HAP-1 (cell line): Measurements from ENCODE around the gene CTIF.
A peak's percentile ranks its signal among the peaks of the same experiment; 100 is the strongest.
"Not testable (repeated sequence)": the region's sequence is repeated elsewhere in the genome, so short reads cannot be mapped to it uniquely, and the experiment has no call there.

ENCODE experiments used
- DNase-seq, 2 experiments: peaks; one replicate each; pipeline ENCODE4 v3.0.0-alpha.2; 2016 to 2020; ENCODE audit warnings: low spot score in 2 of 2
- H3K27me3 ChIP-seq: fragments of 250-450 bp; sonication (Bioruptor Pico); 2 replicates; pipeline ENCODE4 v1.5.1; 2020; ENCODE audit warnings: low read depth, mild to moderate bottlenecking, moderate library complexity
- H3K36me3 ChIP-seq: fragments of 250-450 bp; sonication (Bioruptor Pico); replicated peaks from 2 replicates; pipeline ENCODE4 v1.5.1; 2020; ENCODE audit warnings: mild to moderate bottlenecking
- H3K4me1 ChIP-seq: fragments of 250-450 bp; sonication (Bioruptor Pico); 2 replicates; pipeline ENCODE4 v1.5.1; 2020; ENCODE audit warnings: mild to moderate bottlenecking
- H3K4me3 ChIP-seq: fragments of 250-450 bp; sonication (Bioruptor Pico); 2 replicates; pipeline ENCODE4 v1.5.1; 2020; ENCODE audit warnings: mild to moderate bottlenecking, moderate library complexity
- H3K9me3 ChIP-seq: fragments of 250-450 bp; sonication (Bioruptor Pico); 2 replicates; pipeline ENCODE4 v1.5.1; 2020; ENCODE audit warnings: mild to moderate bottlenecking, moderate library complexity
- in situ Hi-C: fragments of 300-500 bp; cut with MboI; formaldehyde crosslinking; loops from 3 replicates; pipeline ENCODE4 v1.14.3; 2020; ENCODE audit warnings: low sequenced_read_pairs, inconsistent platforms, mixed read lengths

CTIF gene

DNA sequence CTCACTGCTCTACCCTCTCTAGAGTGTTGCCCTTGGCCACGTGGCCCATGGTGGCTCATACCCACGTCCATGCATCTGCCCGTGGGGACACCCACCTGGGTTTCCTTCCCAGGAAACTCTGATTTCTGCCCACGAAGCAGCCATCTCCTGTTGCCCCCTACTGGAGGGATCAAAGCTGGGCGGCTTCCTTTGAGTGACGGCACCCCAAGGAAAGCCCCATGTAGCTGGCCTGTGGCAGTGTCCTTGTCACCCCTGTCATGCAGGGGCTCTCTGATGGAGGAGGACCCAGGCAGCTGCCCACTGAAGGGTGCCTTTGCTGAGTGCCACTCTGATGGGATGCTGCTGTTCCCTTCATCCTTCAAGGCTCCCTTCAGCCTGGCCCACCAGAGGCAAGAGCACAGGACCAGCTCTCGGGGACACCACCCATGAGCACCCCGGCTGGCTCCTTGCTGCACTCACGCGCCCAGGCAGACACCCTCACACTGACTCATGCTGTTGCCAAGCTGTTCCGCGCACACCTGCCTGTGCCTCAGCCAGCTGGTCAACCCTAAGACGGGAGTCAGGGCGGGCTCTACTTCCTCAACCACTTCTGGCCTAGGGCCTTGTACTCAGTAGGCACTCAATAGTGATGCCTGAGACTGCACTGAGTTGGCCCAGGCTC lies 101.1 kb downstream of the CTIF start:
- peak in 1 of 2 experiments; percentile 27 for DNase-seq
- H3K9me3 ChIP-seq = no peaks in the 10 kb centered on the region; the same call in 1 of the 2 replicates
- H3K36me3 ChIP-seq = no peaks in the 10 kb centered on the region
- no peaks in the 10 kb centered on the region for H3K27me3 ChIP-seq
- in situ Hi-C loops = no loop called here
- no peak overlapping the region for H3K4me3 ChIP-seq
- H3K4me1 ChIP-seq = no peaks in the 10 kb centered on the region

DNA sequence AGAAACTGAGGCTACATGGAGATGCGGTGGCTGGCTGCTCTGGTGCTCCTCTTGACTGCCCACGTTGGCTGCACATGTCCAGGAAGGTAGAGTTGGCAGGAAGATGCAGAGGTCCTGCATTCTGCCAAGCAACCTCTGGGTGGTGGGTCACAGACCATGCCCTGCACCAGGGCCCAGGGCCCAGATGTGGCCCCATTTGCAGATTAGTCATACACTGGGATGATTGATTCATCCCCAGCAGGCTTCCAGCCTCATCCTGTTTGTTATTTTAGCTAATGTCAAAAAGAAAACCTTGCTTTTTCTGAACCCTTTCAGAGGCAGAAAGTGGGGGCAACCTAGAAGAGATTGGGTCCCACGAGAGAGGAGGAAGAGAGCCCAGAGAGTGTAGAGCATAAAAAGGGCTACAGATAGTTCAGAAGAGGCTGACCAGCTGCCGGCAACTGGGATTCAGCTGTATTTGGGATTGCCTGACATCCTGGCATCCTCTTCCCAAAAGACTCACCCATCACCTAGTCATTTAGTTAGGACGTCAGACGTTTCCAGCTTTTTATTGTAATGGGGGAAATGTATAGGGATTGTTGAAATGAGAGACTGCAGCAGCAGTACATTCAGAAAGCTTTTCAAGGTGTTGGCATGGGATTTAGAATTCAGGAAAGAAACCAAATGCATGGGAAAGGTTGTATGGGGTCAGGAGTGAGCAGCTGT lies 101.9 kb downstream of the CTIF start:
- Histone ChIP-seq H3K27me3 (no peaks in the 10 kb centered on the region), H3K36me3 (no peaks in the 10 kb centered on the region), H3K9me3 (no peaks in the 10 kb centered on the region; the same call in 1 of the 2 replicates), H3K4me3 (no peak overlapping the region), H3K4me1 (no peaks in the 10 kb centered on the region)
- in situ Hi-C loops = no loop called here
- DNase-seq = no peak

DNA sequence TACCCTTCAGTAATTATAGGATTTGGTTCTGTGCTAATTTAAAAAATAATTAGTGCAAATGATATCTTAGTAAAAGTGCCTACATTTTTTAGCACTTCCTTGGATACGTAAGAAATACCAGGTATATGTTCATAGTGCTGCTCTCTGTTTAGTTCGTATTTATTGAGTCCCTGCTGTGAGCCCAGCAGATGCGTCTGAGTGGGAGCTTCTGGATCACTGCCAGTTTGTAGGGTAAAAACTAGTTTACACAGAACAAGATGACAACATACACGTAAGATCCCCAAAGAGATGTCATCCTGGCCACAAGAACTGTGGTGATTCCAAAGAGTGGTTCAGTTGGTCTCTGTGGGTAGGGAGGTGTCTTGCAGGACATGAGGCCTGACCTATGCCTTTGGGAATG lies 103.2 kb downstream of the CTIF start:
- Histone ChIP-seq H3K4me1 (no peaks in the 10 kb centered on the region), H3K9me3 (no peaks in the 10 kb centered on the region; the same call in 1 of the 2 replicates), H3K4me3 (no peak overlapping the region), H3K27me3 (no peaks in the 10 kb centered on the region), H3K36me3 (no peaks in the 10 kb centered on the region)
- in situ Hi-C loops = no loop called here
- DNase-seq = no peak

DNA sequence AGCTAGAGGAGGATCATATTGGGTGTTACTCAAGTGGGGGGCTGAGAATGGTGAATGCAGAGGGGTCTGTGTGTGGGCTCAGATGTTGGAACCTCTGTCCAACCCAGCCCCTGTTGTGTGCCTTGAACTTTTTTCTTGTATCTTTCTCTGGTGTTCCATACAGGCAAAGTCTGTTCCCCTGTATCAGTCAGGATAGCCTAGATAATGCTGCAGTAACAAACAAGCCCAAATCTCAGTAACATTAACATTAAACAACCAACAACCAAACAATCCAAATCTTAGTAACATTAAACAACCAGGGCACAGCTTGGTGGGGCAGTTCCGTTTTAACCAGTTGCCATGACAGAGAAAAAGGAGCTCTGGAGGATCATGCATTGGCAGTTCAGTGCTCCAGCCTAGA lies 103.7 kb downstream of the CTIF start:
- Histone ChIP-seq H3K4me3 (no peak overlapping the region), H3K27me3 (no peaks in the 10 kb centered on the region), H3K9me3 (no peaks in the 10 kb centered on the region; the same call in 1 of the 2 replicates), H3K4me1 (no peaks in the 10 kb centered on the region), H3K36me3 (no peaks in the 10 kb centered on the region)
- DNase-seq = no peak
- in situ Hi-C loops = no loop called here

DNA sequence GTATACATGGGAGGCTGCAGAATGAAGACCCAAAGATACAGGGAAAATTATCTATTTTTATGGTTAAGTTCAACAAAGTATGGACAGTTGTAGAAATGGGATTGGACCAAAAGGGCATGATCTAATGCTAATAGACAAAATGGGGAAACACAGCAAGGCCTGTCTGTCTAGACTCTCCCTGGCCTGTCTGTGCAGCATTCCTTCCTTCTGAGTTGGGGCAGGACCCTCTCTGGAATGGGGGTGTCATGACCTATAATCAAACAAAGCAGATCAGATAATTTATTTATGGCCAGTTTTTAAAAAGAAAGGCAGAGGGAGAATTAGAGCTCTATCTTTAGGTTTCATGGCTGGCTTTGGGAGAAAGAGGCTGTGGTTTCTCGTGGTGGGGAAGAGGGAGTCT lies 104.4 kb downstream of the CTIF start:
- DNase-seq = no peak
- H3K27me3 ChIP-seq = no peaks in the 10 kb centered on the region
- in situ Hi-C loops = no loop called here
- no peak overlapping the region for H3K4me3 ChIP-seq
- H3K36me3 ChIP-seq = no peaks in the 10 kb centered on the region
- no peaks in the 10 kb centered on the region; the same call in 1 of the 2 replicates for H3K9me3 ChIP-seq
- no peaks in the 10 kb centered on the region for H3K4me1 ChIP-seq

DNA sequence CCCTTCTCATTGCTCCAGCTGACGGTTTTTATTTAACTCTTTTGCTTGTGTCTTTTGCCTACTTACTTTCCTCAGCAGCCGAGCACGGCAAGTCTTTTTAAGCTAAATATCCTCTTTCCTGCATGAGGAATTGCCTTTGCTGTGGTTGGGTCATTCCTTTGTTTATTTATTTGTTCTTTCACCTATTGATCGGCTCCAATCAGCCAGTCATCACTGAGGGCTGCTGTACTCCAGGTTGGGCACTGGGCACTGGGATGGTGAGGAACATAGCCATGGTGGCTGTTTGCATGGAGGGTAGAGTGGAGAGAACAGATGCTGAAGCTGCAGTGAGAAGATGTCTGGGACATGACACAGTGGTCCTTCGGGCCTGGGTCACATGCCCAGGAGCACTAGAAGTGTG lies 105.2 kb downstream of the CTIF start:
- in situ Hi-C loops = no loop called here
- no peaks in the 10 kb centered on the region for H3K4me1 ChIP-seq
- no peaks in the 10 kb centered on the region; the same call in 1 of the 2 replicates for H3K9me3 ChIP-seq
- no peak overlapping the region for H3K4me3 ChIP-seq
- H3K27me3 ChIP-seq = no peaks in the 10 kb centered on the region
- DNase-seq = no peak
- no peaks in the 10 kb centered on the region for H3K36me3 ChIP-seq

DNA sequence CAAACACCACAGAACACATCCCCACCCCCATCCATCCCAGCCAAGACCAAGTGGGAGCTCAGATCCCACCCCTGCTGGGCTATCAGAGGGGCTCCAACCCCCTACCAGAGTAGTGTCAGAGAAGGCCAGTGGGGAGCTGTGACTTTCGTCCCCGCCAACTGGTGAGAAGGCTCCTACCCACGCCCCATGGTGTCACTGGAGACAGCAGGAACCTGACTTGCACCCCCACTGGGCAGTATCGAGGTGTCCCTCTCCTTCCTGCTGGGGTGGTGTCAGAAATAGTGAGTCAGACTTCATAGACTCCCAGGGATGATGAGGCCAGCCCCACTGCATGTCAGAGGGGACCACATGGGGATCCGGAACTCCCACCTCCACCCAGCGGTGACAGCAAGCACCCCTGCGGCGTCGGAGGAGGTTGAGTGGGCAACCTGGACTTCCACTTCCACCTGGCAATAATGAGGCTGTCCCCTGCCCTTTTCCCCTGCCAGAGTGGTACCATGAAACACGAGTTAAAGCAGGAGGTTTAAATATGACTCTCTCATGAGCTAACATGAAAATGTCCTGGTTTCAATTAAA lies 106.7 kb downstream of the CTIF start:
- Histone ChIP-seq H3K9me3 (no peaks in the 10 kb centered on the region; the same call in 1 of the 2 replicates), H3K27me3 (no peaks in the 10 kb centered on the region), H3K36me3 (no peaks in the 10 kb centered on the region), H3K4me3 (no peak overlapping the region), H3K4me1 (no peaks in the 10 kb centered on the region)
- DNase-seq = no peak
- in situ Hi-C loops = no loop called here

DNA sequence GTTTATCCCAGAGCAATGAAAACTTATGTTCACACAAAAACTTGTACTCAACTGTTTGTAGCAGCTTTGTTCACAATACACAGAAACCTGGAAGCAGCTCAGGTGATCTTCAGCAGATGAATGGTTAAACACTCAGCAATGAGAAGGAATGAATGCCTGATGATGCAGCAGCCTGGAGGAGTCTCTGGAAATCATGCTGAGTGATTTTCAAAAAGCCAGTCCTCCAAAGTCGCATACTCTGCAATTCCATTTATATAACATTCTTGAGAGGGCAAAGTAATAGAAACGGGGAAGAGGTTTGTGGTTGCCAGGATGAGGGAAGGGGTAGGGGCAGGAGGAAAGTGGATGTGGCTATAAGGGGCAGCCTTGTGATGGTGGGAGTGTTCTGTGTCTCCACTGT lies 108.1 kb downstream of the CTIF start:
- no peaks in the 10 kb centered on the region for H3K27me3 ChIP-seq
- H3K9me3 ChIP-seq = no peaks in the 10 kb centered on the region; the same call in 1 of the 2 replicates
- H3K4me1 ChIP-seq = no peaks in the 10 kb centered on the region
- in situ Hi-C loops = no loop called here
- DNase-seq = no peak
- H3K36me3 ChIP-seq = no peaks in the 10 kb centered on the region
- no peak overlapping the region for H3K4me3 ChIP-seq

DNA sequence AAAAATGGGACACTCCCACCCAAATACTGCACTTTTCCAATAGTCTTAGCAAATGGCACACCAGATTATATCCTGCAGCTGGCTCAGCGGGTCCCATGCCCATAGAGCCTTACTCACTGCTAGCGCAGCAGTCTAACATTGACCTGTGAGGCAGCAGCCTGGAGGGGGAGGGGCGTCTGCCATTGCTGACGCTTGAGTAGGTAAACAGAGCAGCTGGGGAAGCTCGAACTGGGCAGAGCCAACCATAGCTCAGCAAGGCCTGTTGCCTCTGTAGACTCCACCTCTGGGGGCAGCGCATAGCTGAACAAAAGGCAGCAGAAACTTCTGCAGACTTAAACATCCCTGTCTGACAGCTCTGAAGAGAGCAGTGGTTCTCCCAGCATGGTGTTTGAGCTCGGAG lies 110.4 kb downstream of the CTIF start:
- no peaks in the 10 kb centered on the region for H3K4me1 ChIP-seq
- no peak for DNase-seq
- in situ Hi-C loops = no loop called here
- H3K4me3 ChIP-seq = no peak overlapping the region
- no peaks in the 10 kb centered on the region for H3K27me3 ChIP-seq
- no peaks in the 10 kb centered on the region for H3K36me3 ChIP-seq
- H3K9me3 ChIP-seq = no peaks in the 10 kb centered on the region

DNA sequence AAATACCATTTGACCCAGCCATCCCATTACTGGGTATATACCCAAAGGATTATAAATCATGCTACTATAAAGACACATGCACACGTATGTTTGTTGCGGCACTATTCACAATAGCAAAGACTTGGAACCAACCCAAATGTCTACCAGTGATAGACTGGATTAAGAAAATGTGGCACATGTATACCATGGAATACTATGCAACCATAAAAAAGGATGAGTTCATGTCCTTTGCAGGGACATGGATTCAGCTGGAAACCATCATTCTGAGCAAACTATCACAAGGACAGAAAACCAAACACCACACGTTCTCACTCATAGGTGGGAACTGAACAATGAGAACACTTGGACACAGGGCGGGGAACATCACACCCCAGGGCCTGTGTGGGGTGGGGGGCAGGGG lies 115.8 kb downstream of the CTIF start:
- in situ Hi-C loops, H3K4me3 ChIP-seq, H3K4me1 ChIP-seq, H3K9me3 ChIP-seq, H3K27me3 ChIP-seq, H3K36me3 ChIP-seq, DNase-seq: not testable (repeated sequence)

DNA sequence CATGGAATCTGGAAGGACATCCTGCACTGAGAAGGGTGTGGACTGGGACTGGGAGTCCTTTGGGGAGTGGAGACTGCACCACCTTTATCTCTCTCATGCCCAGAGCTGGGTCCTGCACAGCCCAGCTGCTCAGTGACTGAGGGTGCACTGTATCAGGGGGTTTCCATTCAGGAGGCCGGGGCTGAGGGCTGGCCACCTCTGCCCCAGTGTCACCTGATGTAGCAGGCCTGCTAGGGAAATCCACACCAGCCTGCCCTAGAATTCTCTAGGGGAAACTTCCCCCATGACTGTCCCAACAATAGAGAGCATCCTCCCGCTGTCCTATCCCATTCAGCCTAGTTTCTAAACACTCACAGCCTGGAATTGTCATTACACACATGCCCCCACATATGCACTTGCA lies 116.7 kb downstream of the CTIF start:
- H3K9me3 ChIP-seq = no peaks in the 10 kb centered on the region
- in situ Hi-C loops = no loop called here
- no peaks in the 10 kb centered on the region for H3K27me3 ChIP-seq
- H3K4me3 ChIP-seq = no peak overlapping the region
- H3K4me1 ChIP-seq = no peaks in the 10 kb centered on the region
- H3K36me3 ChIP-seq = no peaks in the 10 kb centered on the region
- DNase-seq = no peak

DNA sequence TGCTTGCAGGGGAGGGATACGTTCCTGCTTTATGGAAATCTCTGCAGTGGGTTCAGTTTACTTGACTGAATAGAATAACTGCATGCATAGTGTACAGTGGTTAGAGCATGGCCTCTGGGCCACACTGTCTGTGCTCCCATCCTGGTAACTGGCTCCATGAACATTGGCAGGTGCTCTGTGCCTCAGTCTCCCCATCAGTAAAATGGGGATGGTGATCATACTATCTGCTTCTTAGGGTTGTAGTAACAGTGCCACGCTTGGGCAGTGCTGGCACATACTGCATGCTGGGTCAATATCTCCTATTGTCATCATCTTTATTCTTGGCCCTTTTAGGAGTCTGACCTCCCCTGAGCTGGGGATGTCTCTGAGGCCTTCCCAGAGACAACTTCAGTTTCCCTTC lies 117.3 kb downstream of the CTIF start:
- Histone ChIP-seq H3K4me1 (no peaks in the 10 kb centered on the region), H3K4me3 (no peak overlapping the region), H3K27me3 (no peaks in the 10 kb centered on the region), H3K9me3 (no peaks in the 10 kb centered on the region), H3K36me3 (no peaks in the 10 kb centered on the region)
- DNase-seq = no peak
- in situ Hi-C loops = no loop called here

DNA sequence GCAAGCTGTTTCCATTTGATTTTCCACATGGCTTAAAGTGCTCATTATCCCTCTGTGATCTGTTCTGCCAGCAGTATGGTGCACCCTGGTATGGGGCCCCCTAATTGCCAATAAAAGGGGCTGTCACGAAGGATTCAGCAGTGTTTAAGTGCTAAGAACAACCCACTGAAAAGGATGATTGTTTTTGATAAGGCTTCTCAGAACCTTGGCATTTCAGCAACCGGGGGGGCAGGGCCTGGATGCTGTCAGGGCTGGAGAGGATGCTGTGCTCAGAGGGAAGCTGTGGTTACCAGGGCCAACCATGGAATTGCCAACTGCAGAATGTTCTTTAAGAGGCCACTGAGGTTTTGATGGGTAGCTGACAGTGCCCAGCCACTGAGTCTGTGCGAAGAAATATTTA lies 117.8 kb downstream of the CTIF start:
- no peak overlapping the region for H3K4me3 ChIP-seq
- H3K27me3 ChIP-seq = no peaks in the 10 kb centered on the region
- in situ Hi-C loops = no loop called here
- no peaks in the 10 kb centered on the region for H3K36me3 ChIP-seq
- no peaks in the 10 kb centered on the region for H3K4me1 ChIP-seq
- no peak for DNase-seq
- H3K9me3 ChIP-seq = no peaks in the 10 kb centered on the region

DNA sequence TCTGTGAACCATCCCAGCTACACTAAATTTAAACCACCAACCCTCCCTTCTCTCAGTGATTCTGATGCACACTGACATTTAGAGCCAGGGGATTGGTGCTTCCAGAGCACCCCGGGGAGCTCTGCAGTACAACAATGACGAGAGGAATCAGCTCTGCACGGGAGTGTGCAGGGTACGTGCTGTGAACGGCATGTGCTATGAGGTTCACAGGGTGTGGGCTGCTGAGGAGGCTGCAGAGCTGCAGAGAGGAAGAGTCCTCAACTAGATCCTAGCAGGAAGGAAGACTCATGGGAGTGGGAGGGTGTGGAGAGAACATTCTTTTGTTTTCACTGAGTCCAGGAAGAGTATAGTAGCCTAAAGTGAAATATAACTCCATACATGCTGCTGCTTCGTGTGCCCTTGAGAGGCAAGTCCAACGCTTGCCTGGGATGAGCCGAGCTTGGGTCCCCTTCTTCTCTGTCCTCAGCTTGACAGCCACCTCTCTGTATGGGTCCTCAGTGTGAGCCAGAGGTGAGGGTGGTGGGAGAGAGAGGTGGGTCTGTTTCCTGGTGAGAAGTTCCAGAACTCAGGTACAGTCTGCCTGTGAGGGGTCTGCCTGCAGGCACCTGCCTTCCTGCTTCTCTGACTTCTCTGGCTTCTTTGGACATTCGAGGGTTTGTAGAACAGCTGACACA lies 118.8 kb downstream of the CTIF start:
- no peak overlapping the region for H3K4me3 ChIP-seq
- no peaks in the 10 kb centered on the region for H3K9me3 ChIP-seq
- no peaks in the 10 kb centered on the region for H3K36me3 ChIP-seq
- no peaks in the 10 kb centered on the region for H3K4me1 ChIP-seq
- DNase-seq = no peak
- in situ Hi-C loops = no loop called here
- no peaks in the 10 kb centered on the region for H3K27me3 ChIP-seq
